GM21619 (cell line): ENCODE data around the gene TMEM80.
"Not testable (repeated sequence)": the region's sequence is repeated elsewhere in the genome, so short reads cannot be mapped to it uniquely, and the experiment has no call there.

Experiments used
- ATAC-seq: cut with Tn5 transposase; IDR thresholded peaks from one replicate; pipeline ENCODE4 v1.9.1; 2021; ENCODE audit not compliant: unreplicated experiment

The TMEM80 gene

GRCh38 chr11:720642-721246 is 25.1 kb downstream of the TMEM80 start:
- no peak for ATAC-seq

- ATAC-seq: no peak
Observed at GRCh38 chr11:721247-721740, 25.7 kb downstream of the TMEM80 start.

GRCh38 chr11:721741-722345 is 26.2 kb downstream of the TMEM80 start:
- no peak for ATAC-seq

DNA sequence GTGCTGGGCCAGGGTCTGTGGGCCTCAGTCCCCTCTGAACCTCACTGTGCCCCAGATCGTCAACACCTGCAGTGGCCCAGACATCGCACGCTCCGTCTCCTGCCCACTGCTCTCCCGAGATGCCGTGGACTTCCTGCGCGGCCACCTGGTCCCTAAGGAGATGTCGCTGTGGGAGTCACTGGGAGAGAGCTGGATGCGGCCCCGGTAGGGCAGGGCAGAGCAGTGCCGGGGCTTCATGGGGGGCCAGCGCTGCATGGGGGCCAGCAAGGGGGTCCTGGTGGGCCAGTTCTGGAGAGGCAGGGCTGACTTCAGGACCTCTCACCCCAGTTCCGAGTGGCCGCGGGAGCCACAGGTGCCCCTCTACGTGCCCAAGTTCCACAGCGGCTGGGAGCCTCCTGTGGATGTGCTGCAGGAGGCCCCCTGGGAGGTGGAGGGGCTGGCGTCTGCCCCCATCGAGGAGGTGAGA is 26.8 kb downstream of the TMEM80 start:
- ATAC-seq: no peak

GRCh38 chr11:723120-723883 is 27.7 kb downstream of the TMEM80 start:
- no peak for ATAC-seq

- ATAC-seq: no peak
Observed at GRCh38 chr11:724049-724777, 28.6 kb downstream of the TMEM80 start.

DNA sequence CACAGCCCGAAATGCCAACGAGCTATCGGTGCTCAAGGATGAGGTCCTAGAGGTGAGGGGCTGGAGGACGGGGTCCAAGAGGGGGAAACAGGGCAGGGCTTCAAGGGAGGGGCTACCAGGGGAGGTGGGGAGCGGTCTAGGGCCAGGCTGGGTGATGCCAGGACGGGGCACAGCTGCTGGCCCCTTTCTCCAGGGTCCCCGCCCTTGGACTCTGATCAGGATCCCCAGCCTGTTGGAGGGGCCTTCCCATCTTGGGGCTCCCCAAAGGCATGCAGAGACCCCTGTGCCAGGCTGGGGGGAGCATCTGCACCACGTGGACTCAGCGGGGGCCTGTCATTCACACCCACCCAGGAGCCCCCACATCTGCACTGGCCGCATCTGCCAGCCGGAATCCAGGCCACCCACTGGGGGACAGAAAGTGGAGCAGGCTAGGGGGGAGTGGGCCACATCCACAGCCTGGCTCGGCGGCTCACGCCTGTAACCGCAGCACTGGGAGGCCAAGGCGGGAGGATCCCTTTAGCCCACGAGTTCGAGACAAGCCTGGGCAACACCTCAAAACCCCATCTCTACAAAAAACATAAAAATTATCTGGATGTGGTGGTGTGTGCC is 29.3 kb downstream of the TMEM80 start:
- no peak for ATAC-seq

GRCh38 chr11:725624-726202 is 30.1 kb downstream of the TMEM80 start:
- no peak for ATAC-seq

DNA sequence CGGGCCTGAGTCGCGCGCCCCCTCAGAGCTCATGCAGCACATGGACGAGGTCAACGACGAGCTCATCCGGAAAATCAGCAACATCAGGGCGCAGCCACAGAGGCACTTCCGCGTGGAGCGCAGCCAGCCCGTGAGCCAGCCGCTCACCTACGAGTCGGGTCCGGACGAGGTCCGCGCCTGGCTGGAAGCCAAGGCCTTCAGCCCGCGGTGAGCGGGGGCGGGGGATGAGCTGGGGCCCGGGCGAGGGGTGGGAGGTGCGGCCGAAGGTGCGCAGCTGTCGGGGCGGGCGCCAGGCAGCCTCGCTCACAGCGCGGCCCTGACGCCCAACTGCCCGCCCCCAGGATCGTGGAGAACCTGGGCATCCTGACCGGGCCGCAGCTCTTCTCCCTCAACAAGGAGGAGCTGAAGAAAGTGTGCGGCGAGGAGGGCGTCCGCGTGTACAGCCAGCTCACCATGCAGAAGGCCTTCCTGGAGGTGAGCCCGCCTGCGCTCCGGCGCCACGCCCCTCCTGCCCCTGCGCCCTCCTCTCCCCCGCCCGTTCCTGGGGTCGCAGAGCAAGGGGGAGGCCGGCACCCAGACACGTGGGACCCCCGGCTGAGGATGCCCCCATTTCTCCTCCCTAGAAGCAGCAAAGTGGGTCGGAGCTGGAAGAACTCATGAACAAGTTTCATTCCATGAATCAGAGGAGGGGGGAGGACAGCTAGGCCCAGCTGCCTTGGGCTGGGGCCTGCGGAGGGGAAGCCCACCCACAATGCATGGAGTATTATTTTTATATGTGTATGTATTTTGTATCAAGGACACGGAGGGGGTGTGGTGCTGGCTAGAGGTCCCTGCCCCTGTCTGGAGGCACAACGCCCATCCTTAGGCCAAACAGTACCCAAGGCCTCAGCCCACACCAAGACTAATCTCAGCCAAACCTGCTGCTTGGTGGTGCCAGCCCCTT is 30.9 kb downstream of the TMEM80 start:
- ATAC-seq: no peak

DNA sequence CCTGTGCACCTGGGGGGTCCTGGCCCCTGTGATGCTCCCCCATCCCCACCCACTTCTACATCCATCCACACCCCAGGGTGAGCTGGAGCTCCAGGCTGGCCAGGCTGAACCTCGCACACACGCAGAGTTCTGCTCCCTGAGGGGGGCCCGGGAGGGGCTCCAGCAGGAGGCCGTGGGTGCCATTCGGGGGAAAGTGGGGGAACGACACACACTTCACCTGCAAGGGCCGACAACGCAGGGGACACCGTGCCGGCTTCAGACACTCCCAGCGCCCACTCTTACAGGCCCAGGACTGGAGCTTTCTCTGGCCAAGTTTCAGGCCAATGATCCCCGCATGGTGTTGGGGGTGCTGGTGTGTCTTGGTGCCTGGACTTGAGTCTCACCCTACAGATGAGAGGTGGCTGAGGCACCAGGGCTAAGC is 31.7 kb downstream of the TMEM80 start:
- ATAC-seq: no peak

GRCh38 chr11:727859-728748 is 32.5 kb downstream of the TMEM80 start:
- ATAC-seq: peak; percentile 39

DNA sequence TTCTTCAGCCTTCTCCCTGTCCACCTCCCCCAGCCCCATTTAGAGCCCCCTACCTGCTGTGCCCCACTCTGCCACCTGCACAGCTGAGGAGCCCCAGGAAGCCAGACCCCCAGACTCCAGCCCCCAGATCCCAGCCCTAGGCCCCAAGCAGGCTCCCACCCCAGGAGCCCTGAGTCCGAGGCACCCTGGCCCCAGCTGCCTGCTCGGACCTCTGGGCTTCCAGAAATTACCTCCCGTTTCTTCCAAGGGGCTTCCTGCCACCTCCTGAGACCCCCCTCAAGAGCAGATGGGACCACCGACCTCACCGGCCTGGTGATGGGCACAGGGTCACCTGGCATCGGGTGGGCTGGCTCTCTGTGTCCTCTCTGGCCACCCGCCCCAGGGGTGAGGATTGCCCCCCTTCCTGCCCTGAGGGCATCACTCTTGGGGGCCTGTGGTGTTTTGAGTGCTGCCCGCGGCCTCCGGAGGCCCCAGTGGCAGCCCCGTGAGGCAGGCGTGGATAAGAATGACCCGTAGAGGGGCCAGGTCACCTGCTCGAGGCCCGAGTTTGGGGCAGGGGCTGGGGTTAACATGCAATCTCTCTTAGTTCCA is 33.4 kb downstream of the TMEM80 start:
- no peak for ATAC-seq

GRCh38 chr11:729492-730074 is 34.0 kb downstream of the TMEM80 start:
- no peak for ATAC-seq

- no peak for ATAC-seq
Observed at GRCh38 chr11:733072-733471, 37.5 kb downstream of the TMEM80 start.

GRCh38 chr11:734541-734940 is 38.9 kb downstream of the TMEM80 start:
- not testable (repeated sequence) for ATAC-seq

- ATAC-seq: no peak
Observed at GRCh38 chr11:737366-737765, 41.8 kb downstream of the TMEM80 start.

DNA sequence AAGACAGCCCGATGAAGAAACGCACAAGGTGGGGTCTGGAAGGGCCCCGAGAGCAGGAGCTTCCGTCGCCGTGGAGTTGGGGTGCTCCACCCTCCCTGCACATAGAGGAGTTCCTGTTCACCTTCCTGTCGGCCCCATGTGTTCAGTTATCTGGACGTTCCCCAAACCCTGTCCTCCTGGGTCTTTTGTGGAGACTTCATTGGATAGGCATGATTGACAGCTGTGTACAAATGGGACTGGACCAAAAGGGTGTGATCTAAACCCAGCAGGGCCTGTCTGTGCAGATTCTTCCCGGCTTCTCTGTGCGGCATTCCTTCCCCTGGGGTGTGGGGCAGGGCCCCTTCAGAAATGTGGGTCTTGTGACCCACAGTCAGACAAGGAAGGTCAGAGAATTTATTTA is 42.3 kb downstream of the TMEM80 start:
- ATAC-seq: not testable (repeated sequence)

DNA sequence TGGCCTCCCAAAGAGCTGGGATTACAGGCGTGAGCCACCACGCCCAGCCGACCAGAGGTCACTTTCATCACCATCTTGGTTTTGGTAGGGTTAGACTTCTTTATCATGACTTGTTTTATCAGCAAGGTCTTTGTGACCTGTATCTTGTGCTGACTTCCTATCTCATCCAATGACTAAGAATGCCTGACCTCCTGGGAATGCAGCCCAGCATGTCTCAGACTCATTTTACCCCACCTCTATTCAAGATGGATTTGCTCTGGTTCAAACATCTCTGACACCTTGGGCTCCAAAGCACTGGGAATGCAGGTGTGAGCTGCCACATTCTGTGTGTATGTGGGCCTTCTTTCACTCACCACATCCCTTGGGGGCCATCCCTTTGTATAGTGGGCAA is 46.5 kb downstream of the TMEM80 start:
- no peak for ATAC-seq
